Ovary (tissue), 9 donors: Measurements from ENCODE around the gene ARHGAP10. TPM values are rescaled to one million over a fixed set of nuclear protein-coding genes. Genes with fewer than 3 reads are reported as not detected.
"Not testable (repeated sequence)": the region's sequence is repeated elsewhere in the genome, so short reads cannot be mapped to it uniquely, and the experiment has no call there.

Source experiments
- DNase-seq, 5 donors: peaks; one replicate each; pipeline ENCODE4 v3.0.0-alpha.2; 2019 to 2020
- H3K27ac ChIP-seq, 2 donors: fragments of 200-600 bp; one replicate each; pipeline versions ENCODE4 v1.5.1 to v1.8.0; 2019 to 2022
- H3K27me3 ChIP-seq: fragments of 200-600 bp; one replicate; pipeline ENCODE4 v1.8.0; 2022
- H3K36me3 ChIP-seq: fragments of 200-600 bp; sonication (generic); one replicate; pipeline ENCODE4 v1.5.1; 2019
- H3K4me1 ChIP-seq: one replicate; pipeline ENCODE4 v1.8.1; 2013; ENCODE audit warnings: mild to moderate bottlenecking, moderate library complexity; ENCODE audit not compliant: insufficient read depth
- H3K4me3 ChIP-seq: fragments of 200-600 bp; sonication (generic); one replicate; pipeline ENCODE4 v1.5.1; 2017
- H3K9me3 ChIP-seq, 2 donors: fragments of 200-600 bp in 1 of 2; sonication (generic) in 1 of 2; one replicate each; pipeline versions ENCODE4 v1.5.1 to v1.8.1; 2013 to 2019; ENCODE audit warnings: mild to moderate bottlenecking in 1 of 2, moderate library complexity in 1 of 2
- CTCF ChIP-seq, 3 donors: fragments of 450-650 bp in 2 of 3; fragments of 200-600 bp in 1 of 3; IDR thresholded peaks; one replicate each; pipeline versions ENCODE4 v1.5.1 to v1.8.0; 2016 to 2022; ENCODE audit warnings: antibody characterized with exemption in 3 of 3, mild to moderate bottlenecking in 1 of 3
- EP300 ChIP-seq: sonication (generic); formaldehyde crosslinking; IDR thresholded peaks from one replicate; pipeline ENCODE4 v1.6.1; 2017; ENCODE audit warnings: antibody characterized with exemption
- POLR2A ChIP-seq: fragments of 450-650 bp; IDR thresholded peaks from one replicate; pipeline ENCODE4 v1.6.1; 2017; ENCODE audit warnings: antibody characterized with exemption, mild to moderate bottlenecking, moderate library complexity
- WGBS, 3 donors: extraction: QIAGEN DNeasy Blood & Tissue Kit in 1 of 3; methylation state at CpG; one replicate each; pipeline versions ENCODE4 v1.1.5 to v1.1.7; 2013 to 2017; 5-methylcytosine and 5-hydroxymethylcytosine counted together
- intact Hi-C, 4 donors: fragments of 100-400 bp; cut with DNase I; formaldehyde crosslinking; loops; one replicate each; pipeline versions ENCODE4 v1.11.0 to v1.15.1; 2022 to 2023
- polyA plus RNA-seq, 2 donors: library from polyadenylated mRNA; stranded (reverse); fragments of 200-250 nt in 1 of 2; fragments of 350-450 nt in 1 of 2; fragmentation: Illumina TruSeq in 1 of 2; extraction: RNeasy Lipid Tissue Mini Kit (QIAGEN cat#74804) in 1 of 2; gene quantifications; one replicate each; pipeline ENCODE4 v1.2.3, GENCODE V29; 2013 to 2014
- total RNA-seq, 7 donors: library from RNA; depleted of rRNA in 2 of 7; stranded (reverse); fragments of >200 nt in 2 of 7; fragmentation: NEBNext Ultra II Directional in 3 of 7; extraction: Animal tissue kit (Norgen Biotek cat#: 25700) in 3 of 7; gene quantifications; one replicate each; pipeline versions ENCODE4 v1.1.0 to v1.2.4, GENCODE V29; 2016 to 2023
- donor health status: DM: no; HTN: no; CAD: no; lungs with moderate emphysema.
- donor health status: DM: no; HTN: no; CAD: no.
- donor health status: Bipolar disorder and iron deficiency.
- donor health status: DM: yes; HTN: yes; CAD: no.
- donor health status: DM: no; HTN: no; CAD: no.
- donor health status: DM: yes; HTN: yes; CAD: no.

Gene ARHGAP10
- total and polyA plus RNA-seq, 9 donors, result 37.1 to 76.7 (median 63.8) TPM

- Histone ChIP-seq H3K4me3 (no peak overlapping the region), H3K27ac (no peak overlapping the region), H3K4me1 (peaks cover 26% of the 10 kb centered on the region), H3K9me3 (no peaks in the 10 kb centered on the region), H3K27me3 (no peaks in the 10 kb centered on the region), H3K36me3 (no peaks in the 10 kb centered on the region)
- no peak for TF ChIP-seq POLR2A
- TF ChIP-seq EP300, result no peak
- TF ChIP-seq CTCF (IDR thresholded peaks at IDR 0.05), result no peak
- intact Hi-C loops, result no loop called here
- WGBS, 3 donors, result 89 to 93% (median 91%) methylated on average over 8 of the region's 8 CpGs
- DNase-seq, result no peak
These were observed 60.0 kb downstream of the ARHGAP10 start for GRCh38 chr4:147791865-147792264.

- no peak overlapping the region for H3K27ac ChIP-seq
- 51 to 54% (median 53%) methylated on average over 8 of the region's 8 CpGs for whole genome bisulfite sequencing, 3 donors
These were observed 61.9 kb downstream of the ARHGAP10 start for GRCh38 chr4:147793569-147794313.

GRCh38 chr4:147794314-147794680, 62.4 kb downstream of the ARHGAP10 start:
- no peak for TF ChIP-seq POLR2A
- TF ChIP-seq EP300, result no peak
- TF ChIP-seq CTCF (IDR thresholded peaks at IDR 0.05), result no peak
- no peaks in the 10 kb centered on the region for H3K9me3 ChIP-seq
- WGBS, 3 donors, result 92 to 97% (median 96%) methylated on average over 1 of the region's 1 CpG
- no peaks in the 10 kb centered on the region for H3K36me3 ChIP-seq
- DNase-seq, result no peak
- no peaks in the 10 kb centered on the region for H3K27me3 ChIP-seq
- peaks cover 16% of the 10 kb centered on the region for H3K4me1 ChIP-seq
- intact Hi-C loops, result no loop called here
- H3K4me3 ChIP-seq, result no peak overlapping the region
- no peak overlapping the region for H3K27ac ChIP-seq

More at GRCh38 chr4:147793569-147794313, 61.9 kb downstream of the ARHGAP10 start:
- H3K4me3 ChIP-seq, result no peak overlapping the region
- H3K4me1 ChIP-seq, result peaks cover 20% of the 10 kb centered on the region
- intact Hi-C loops, result no loop called here
- TF ChIP-seq CTCF (IDR thresholded peaks at IDR 0.05) (no peak), EP300 (no peak), POLR2A (no peak)
- no peaks in the 10 kb centered on the region for H3K27me3 ChIP-seq
- DNase-seq, result no peak
- no peaks in the 10 kb centered on the region for H3K36me3 ChIP-seq
- H3K9me3 ChIP-seq, result no peaks in the 10 kb centered on the region

- Histone ChIP-seq H3K4me1 (peaks cover 16% of the 10 kb centered on the region), H3K27me3 (no peaks in the 10 kb centered on the region), H3K27ac (no peak overlapping the region), H3K36me3 (no peaks in the 10 kb centered on the region), H3K9me3 (no peaks in the 10 kb centered on the region), H3K4me3 (no peak overlapping the region)
- DNase-seq, result no peak
- intact Hi-C loops, result no loop called here
- TF ChIP-seq EP300 (no peak), POLR2A (no peak), CTCF (IDR thresholded peaks at IDR 0.05) (no peak)
- 69 to 77% (median 75%) methylated on average over 5 of the region's 5 CpGs for WGBS, 3 donors
These were observed 63.0 kb downstream of the ARHGAP10 start for GRCh38 chr4:147794787-147795413.

GRCh38 chr4:147799057-147799456, 67.2 kb downstream of the ARHGAP10 start:
- H3K4me1 ChIP-seq, H3K27me3 ChIP-seq, H3K9me3 ChIP-seq, intact Hi-C loops, DNase-seq, H3K36me3 ChIP-seq, H3K4me3 ChIP-seq, H3K27ac ChIP-seq: not testable (repeated sequence)
- 76 to 84% (median 77%) methylated on average over 4 of the region's 4 CpGs for WGBS, 3 donors
